ENCODE results near the gene OR1D5.
"Not testable (repeated sequence)": the region's sequence is repeated elsewhere in the genome, so short reads cannot be mapped to it uniquely, and the experiment has no call there.

OR1D5 gene, protein sequence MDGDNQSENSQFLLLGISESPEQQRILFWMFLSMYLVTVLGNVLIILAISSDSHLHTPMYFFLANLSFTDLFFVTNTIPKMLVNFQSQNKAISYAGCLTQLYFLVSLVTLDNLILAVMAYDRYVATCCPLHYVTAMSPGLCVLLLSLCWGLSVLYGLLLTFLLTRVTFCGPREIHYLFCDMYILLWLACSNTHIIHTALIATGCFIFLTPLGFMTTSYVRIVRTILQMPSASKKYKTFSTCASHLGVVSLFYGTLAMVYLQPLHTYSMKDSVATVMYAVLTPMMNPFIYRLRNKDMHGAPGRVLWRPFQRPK

DNA sequence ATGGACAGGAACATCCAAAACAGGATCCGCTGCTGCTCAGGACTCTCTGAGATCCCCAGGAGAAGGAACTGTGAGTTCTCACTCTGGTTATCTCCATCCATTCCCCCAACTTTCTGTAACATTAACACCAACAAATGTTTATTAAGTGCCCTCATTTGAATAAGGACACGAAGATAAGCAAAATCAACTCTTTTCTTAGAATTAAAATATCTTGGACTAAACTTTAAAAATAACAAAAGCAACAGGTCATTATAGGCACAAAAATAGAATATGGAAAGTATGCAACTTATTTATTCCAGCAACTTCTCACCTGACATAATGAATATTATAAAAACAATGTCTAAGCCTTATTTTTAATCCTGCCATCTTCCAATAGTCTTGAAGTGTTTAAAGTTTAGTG is at the start of gene OR1D5:
Gene OR1D5 (minus strand): TSS at position 101 of the 400 bp plus-strand sequence. CDS start 0 bp downstream, at position 101.
- DNase-seq (ENCODE audit: low read depth), result not testable (repeated sequence)

DNA sequence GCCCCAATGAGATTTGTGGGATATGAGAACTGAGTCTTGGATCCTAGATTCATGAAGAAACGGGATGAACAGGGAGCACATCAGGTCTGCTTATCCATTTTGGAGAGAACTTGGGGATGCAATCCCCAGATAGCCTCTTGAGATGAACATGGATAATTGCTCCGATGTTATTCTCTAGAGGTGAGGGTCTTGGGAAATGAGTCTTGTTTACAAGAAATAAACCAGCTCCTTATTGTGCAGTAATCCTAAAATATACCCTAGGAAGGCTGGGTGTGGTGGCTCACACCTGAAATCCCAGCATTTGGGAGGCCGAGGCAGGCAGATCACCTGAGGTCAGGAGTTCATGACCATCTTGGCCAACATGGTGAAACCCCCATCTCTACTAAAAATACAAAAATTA is 40.9 kb upstream of the OR1D5 start, which contains the start of gene OR1D2:
Gene OR1D2 (minus strand): TSS at position 101 of the 400 bp plus-strand sequence. CDS start 11,426 bp downstream, outside the sequence.
- no peak within 1 kb of the TSS for H3K4me3 ChIP-seq (ENCODE audit: low read length)
- no peak for DNase-seq (ENCODE audit: low read depth)
- TF ChIP-seq, protein P1, sequence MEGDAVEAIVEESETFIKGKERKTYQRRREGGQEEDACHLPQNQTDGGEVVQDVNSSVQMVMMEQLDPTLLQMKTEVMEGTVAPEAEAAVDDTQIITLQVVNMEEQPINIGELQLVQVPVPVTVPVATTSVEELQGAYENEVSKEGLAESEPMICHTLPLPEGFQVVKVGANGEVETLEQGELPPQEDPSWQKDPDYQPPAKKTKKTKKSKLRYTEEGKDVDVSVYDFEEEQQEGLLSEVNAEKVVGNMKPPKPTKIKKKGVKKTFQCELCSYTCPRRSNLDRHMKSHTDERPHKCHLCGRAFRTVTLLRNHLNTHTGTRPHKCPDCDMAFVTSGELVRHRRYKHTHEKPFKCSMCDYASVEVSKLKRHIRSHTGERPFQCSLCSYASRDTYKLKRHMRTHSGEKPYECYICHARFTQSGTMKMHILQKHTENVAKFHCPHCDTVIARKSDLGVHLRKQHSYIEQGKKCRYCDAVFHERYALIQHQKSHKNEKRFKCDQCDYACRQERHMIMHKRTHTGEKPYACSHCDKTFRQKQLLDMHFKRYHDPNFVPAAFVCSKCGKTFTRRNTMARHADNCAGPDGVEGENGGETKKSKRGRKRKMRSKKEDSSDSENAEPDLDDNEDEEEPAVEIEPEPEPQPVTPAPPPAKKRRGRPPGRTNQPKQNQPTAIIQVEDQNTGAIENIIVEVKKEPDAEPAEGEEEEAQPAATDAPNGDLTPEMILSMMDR (IDR thresholded peaks at IDR 0.05; ENCODE audit: insufficient read depth, low read depth, low read length, missing control alignments), result no peak

More for the DNA sequence above, at the start of gene OR1D5:
- not testable (repeated sequence) for H3K4me3 ChIP-seq (ENCODE audit: low read length)

DNA sequence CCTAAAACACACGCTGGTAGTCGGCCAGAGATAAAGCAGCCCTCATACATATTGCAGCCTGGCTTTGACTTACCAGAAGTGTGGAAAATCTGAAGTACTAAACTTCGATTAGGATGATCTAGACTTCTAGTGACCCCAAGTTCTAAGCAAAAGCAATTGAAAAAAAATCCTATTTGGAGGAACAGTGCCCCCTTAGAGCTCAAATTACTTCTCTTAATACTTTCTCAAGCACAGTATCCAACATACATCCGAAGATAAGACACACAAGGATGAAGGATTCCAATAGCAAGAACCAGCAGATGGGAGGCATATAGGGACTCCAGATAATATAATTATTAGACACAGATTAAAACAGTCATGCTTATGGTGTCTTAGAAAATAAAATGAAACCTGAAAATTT is 10.4 kb upstream of the OR1D5 start:
- H3K4me3 ChIP-seq (ENCODE audit: low read length); DNase-seq (ENCODE audit: low read depth): not testable (repeated sequence)

DNA sequence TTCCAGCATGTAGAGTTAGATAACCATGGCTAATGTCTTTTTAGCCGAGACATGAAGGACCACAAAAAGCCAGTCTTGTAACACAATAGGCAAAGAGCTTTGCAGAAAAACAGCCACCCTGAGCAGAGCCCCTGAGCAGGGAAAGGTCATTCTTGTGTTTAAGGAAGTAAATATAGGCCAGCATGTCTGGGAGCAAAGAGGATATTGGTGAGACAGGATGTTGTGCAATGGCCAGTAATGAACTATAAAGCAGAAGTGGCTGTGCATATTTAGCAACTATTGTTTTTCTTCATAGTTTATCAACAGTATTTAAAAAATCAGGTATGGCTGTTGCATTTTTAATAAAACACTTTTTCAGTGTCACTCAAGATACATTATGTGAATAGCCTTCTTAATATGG is 1.8 kb upstream of the OR1D5 start:
- DNase-seq (ENCODE audit: low read depth), result peak; percentile 12

DNA sequence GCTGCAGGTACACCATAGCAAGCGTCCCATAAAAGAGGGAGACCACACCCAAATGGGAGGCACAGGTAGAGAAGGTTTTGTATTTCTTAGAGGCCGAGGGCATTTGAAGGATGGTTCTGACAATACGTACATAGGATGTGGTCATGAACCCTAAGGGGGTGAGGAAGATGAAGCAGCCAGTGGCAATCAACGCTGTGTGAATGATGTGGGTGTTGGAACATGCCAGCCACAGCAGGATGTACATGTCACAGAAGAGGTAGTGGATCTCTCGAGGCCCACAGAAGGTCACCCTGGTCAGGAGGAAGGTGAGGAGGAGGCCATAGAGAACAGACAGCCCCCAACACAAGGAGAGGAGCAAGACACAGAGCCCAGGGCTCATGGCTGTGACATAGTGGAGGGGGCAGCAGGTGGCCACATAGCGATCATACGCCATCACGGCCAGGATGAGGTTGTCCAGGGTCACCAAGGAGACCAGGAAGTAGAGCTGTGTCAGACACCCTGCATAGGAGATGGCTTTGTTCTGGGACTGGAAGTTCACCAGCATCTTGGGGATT is 506 bp downstream of the OR1D5 start:
- H3K4me3 ChIP-seq (ENCODE audit: low read length); DNase-seq (ENCODE audit: low read depth): not testable (repeated sequence)

More for the DNA sequence above, 1.8 kb upstream of the OR1D5 start:
- H3K4me3 ChIP-seq (ENCODE audit: low read length), result not testable (repeated sequence)

DNA sequence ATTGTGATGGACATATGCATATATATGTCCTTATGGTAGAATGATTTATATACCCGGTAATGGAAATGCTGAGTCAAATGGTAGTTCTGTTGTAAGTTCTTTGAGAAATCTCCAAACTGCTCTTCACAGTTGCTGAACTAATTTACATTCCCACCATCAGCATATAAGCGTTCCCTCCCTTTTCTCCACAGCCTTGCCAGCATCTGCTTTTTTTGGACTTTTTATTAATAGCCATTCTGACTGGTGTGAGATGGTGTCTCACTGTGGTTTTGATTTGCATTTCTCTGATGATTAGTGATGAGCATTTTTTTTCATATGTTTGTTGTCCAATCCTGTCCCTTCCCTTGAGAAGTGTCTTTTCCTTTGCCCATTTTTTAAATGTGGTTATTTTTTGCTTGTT is 8.5 kb downstream of the OR1D5 start:
- not testable (repeated sequence) for DNase-seq (ENCODE audit: low read depth)

DNA sequence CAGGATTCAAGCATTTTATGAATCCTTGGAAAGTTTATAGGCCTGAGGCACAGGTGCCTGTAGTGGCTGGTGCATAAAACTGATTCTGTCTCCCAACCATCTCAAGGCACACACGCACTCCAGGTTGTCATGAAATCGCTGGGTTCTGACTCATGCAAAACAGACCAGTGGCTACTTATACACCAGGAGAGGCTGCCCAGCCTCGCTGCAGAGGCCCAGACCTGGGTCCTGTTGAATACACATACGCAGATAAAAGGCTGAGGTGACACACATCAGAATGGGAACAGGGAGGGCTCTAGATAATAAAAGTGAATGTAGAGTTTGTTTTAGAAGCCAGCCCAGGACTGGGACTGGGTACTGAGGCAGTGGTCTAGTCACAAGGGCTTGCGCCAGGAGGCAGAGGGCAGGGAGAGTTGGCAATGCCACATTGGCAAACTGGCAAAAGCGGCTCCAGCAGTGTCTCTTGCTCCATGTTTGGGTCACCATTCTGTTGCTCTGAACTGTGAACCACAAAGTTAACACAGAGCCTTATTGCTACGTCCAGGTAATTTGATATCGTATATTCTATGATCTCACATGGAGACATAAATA is 13.6 kb downstream of the OR1D5 start:
- DNase-seq (ENCODE audit: low read depth), result peak; percentile 55

More for the DNA sequence above, 8.5 kb downstream of the OR1D5 start:
- not testable (repeated sequence) for H3K4me3 ChIP-seq (ENCODE audit: low read length)

DNA sequence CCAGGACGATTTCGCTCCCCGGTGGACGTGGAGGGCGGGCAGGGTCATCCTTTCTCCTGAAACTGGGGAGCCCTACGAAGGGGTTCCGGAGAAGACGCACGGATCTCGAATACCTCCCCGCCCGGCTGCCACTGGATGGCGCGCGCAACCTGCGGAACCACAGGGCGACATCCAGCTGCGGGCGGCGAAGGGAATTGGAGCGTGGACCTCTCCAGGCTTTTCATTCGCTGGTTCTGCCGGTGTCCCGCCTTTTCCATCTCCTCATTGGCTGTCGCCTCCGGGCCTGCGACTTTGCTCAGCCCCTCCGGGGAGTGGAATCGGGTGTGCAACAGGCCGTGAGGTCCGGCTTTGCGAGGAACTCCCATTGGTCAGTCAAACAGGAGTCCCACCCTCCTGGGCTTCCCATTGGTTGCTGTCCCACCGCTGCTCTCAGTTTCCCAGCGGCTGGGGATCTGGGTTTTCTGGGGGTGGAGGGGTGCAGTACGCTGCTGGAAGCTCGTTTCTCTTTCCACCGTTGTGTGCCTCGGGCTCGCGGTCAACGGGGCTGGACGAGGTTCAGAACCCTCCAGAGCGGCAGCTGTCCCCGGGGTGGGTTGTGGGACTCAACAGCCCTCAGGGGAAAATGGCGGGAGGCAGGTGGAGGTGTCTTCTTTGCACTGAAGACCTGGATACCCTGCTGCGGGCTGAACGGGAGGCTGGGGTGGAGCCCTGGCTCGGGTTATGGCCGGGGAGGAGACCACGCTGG is 14.5 kb downstream of the OR1D5 start:
- peak; percentile 99 for DNase-seq (ENCODE audit: low read depth)
- TF ChIP-seq, protein P1 (IDR thresholded peaks at IDR 0.05; ENCODE audit: insufficient read depth, low read depth, low read length, missing control alignments), result peak; percentile 73
- peak overlapping the region; percentile 93 for H3K4me3 ChIP-seq (ENCODE audit: low read length)

More for the DNA sequence above, 13.6 kb downstream of the OR1D5 start:
- H3K4me3 ChIP-seq (ENCODE audit: low read length), result peak overlapping the region; percentile 93
- TF ChIP-seq, protein P1 (IDR thresholded peaks at IDR 0.05; ENCODE audit: insufficient read depth, low read depth, low read length, missing control alignments), result no peak

DNA sequence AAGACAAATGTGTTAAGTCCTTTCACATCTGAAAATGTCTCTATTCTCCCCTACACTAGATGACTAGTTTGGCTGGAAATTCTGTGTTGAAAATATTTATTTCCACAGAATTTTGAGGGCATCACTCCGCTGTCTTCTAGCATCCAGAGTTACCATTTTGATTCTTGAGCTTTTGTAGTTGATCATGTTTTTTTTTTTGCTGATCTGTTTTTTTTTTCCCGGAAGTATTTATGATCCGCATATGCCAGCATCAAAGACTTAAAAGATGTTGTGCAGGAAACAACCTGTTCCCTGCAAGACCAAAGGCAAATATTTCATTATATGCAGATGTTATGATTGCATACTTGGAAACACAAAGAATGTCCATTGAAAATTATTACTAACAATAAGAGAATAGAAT is 16.7 kb downstream of the OR1D5 start:
- no peak for DNase-seq (ENCODE audit: low read depth)
- H3K4me3 ChIP-seq (ENCODE audit: low read length), result no peak overlapping the region
- TF ChIP-seq, protein P1 (IDR thresholded peaks at IDR 0.05; ENCODE audit: insufficient read depth, low read depth, low read length, missing control alignments), result no peak
